ENCODE data around the gene PRSS23. TPM values are rescaled to one million over a fixed set of nuclear protein-coding genes. Genes with fewer than 3 reads are reported as not detected.
A peak's percentile ranks its signal among the peaks of the same experiment; 100 is the strongest.

PRSS23 gene
- total RNA-seq, 1 experiment from 2014 or later = 9.8 TPM

GRCh38 chr11:86801364-86801763 is 1.0 kb downstream of the PRSS23 start:
- Mint-ChIP-seq H3K9me3 (ENCODE audit: unreplicated experiment) (no peaks in the 10 kb centered on the region), H3K36me3 (ENCODE audit: insufficient read depth, unreplicated experiment) (no peaks in the 10 kb centered on the region), H3K27ac (ENCODE audit: low read depth, unreplicated experiment) (no peak overlapping the region), H3K27me3 (ENCODE audit: insufficient read depth, unreplicated experiment) (no peaks in the 10 kb centered on the region), H3K4me3 (ENCODE audit: unreplicated experiment) (peak overlapping the region; percentile 70), H3K4me1 (ENCODE audit: insufficient read depth, unreplicated experiment) (peaks cover 10% of the 10 kb centered on the region)
- no peak for TF ChIP-seq CTCF (IDR thresholded peaks at IDR 0.05; ENCODE audit: unreplicated experiment)
- no TSS peak for BruUV-seq (replicated peaks)
- no peak for DNase-seq (ENCODE audit: unreplicated experiment)
- ChIA-PET POLR2A (interaction anchor here (1.0 kb wide), 1 partner anchor 170 kb away, joined by 3 read pairs; no protein-coding TSS in a partner anchor), CTCF (interaction anchor here (0.7 to 3.4 kb wide), 10 partner anchors 8 to 347 kb away, joined by 3 to 22 read pairs (median 4); no protein-coding TSS in a partner anchor)
- intact Hi-C loops (cut with micrococcal nuclease) = loop anchor here (5.0 kb wide), 2 partner anchors 129 to 344 kb away; partner anchors contain the start of gene ME3

GRCh38 chr11:86802146-86802545 is 1.8 kb downstream of the PRSS23 start:
- TF ChIP-seq CTCF (IDR thresholded peaks at IDR 0.05; ENCODE audit: unreplicated experiment) = no peak
- no TSS peak for BruUV-seq (replicated peaks)
- intact Hi-C loops (cut with micrococcal nuclease) = loop anchor here (1.0 to 5.0 kb wide), 5 partner anchors 59 to 345 kb away; partner anchors contain the start of gene ME3
- no peaks in the 10 kb centered on the region for H3K27me3 Mint-ChIP-seq (ENCODE audit: insufficient read depth, unreplicated experiment)
- DNase-seq (ENCODE audit: unreplicated experiment) = no peak
- ChIA-PET CTCF (interaction anchor here (0.6 to 3.4 kb wide), 13 partner anchors 9 to 349 kb away, joined by 3 to 22 read pairs (median 3); no protein-coding TSS in a partner anchor), POLR2A (interaction anchor here (1.0 kb wide), 1 partner anchor 171 kb away, joined by 3 read pairs; no protein-coding TSS in a partner anchor)
- no peak overlapping the region for H3K27ac Mint-ChIP-seq (ENCODE audit: low read depth, unreplicated experiment)
- no peaks in the 10 kb centered on the region for H3K9me3 Mint-ChIP-seq (ENCODE audit: unreplicated experiment)
- peak overlapping the region; percentile 4 for H3K4me3 Mint-ChIP-seq (ENCODE audit: unreplicated experiment)
- no peaks in the 10 kb centered on the region for H3K36me3 Mint-ChIP-seq (ENCODE audit: insufficient read depth, unreplicated experiment)
- H3K4me1 Mint-ChIP-seq (ENCODE audit: insufficient read depth, unreplicated experiment) = peaks cover 11% of the 10 kb centered on the region

- Mint-ChIP-seq H3K27me3 (ENCODE audit: insufficient read depth, unreplicated experiment) (no peaks in the 10 kb centered on the region), H3K4me1 (ENCODE audit: insufficient read depth, unreplicated experiment) (peaks cover 11% of the 10 kb centered on the region), H3K36me3 (ENCODE audit: insufficient read depth, unreplicated experiment) (no peaks in the 10 kb centered on the region), H3K9me3 (ENCODE audit: unreplicated experiment) (no peaks in the 10 kb centered on the region), H3K4me3 (ENCODE audit: unreplicated experiment) (no peak overlapping the region), H3K27ac (ENCODE audit: low read depth, unreplicated experiment) (no peak overlapping the region)
- TF ChIP-seq CTCF (IDR thresholded peaks at IDR 0.05; ENCODE audit: unreplicated experiment) = peak; percentile 69
- intact Hi-C loops (cut with micrococcal nuclease) = loop anchor here (1.0 to 5.0 kb wide), 5 partner anchors 59 to 345 kb away; partner anchors contain the start of gene ME3
- no TSS peak for BruUV-seq (replicated peaks)
- DNase-seq (ENCODE audit: unreplicated experiment) = peak; percentile 61
- POLR2A ChIA-PET = interaction anchor here (0.6 kb wide), 2 partner anchors 225 to 670 kb away, joined by 3 to 4 read pairs; no protein-coding TSS in a partner anchor
- CTCF ChIA-PET = interaction anchor here (0.7 to 3.4 kb wide), 15 partner anchors 9 to 358 kb away, joined by 3 to 22 read pairs (median 3); no protein-coding TSS in a partner anchor
Measured at GRCh38 chr11:86802601-86803051, 2.3 kb downstream of the PRSS23 start.

GRCh38 chr11:86803136-86804045 is 3.0 kb downstream of the PRSS23 start:
- CTCF ChIA-PET = interaction anchor here (0.7 to 3.4 kb wide), 14 partner anchors 9 to 358 kb away, joined by 3 to 22 read pairs (median 3); no protein-coding TSS in a partner anchor
- POLR2A ChIA-PET = interaction anchor here (0.6 kb wide), 2 partner anchors 224 to 671 kb away, joined by 3 to 4 read pairs; no protein-coding TSS in a partner anchor
- no peak for DNase-seq (ENCODE audit: unreplicated experiment)
- H3K4me1 Mint-ChIP-seq (ENCODE audit: insufficient read depth, unreplicated experiment) = peaks cover 11% of the 10 kb centered on the region
- no peak overlapping the region for H3K4me3 Mint-ChIP-seq (ENCODE audit: unreplicated experiment)
- TF ChIP-seq CTCF (IDR thresholded peaks at IDR 0.05; ENCODE audit: unreplicated experiment) = no peak
- H3K36me3 Mint-ChIP-seq (ENCODE audit: insufficient read depth, unreplicated experiment) = peaks cover 4% of the 10 kb centered on the region
- intact Hi-C loops (cut with micrococcal nuclease) = loop anchor here (5.0 kb wide), 2 partner anchors 131 to 346 kb away; partner anchors contain the start of gene ME3
- no TSS peak for BruUV-seq (replicated peaks)
- H3K27ac Mint-ChIP-seq (ENCODE audit: low read depth, unreplicated experiment) = no peak overlapping the region
- H3K27me3 Mint-ChIP-seq (ENCODE audit: insufficient read depth, unreplicated experiment) = no peaks in the 10 kb centered on the region
- H3K9me3 Mint-ChIP-seq (ENCODE audit: unreplicated experiment) = no peaks in the 10 kb centered on the region

Measured in MCF 10A (cell line).